Right renal cortex interstitium (tissue), 3 donors: Measurements from ENCODE around the gene HAL. TPM values are rescaled to one million over a fixed set of nuclear protein-coding genes. Genes with fewer than 3 reads are reported as not detected.

Experiments used
- DNase-seq, 3 donors: peaks; one replicate each; pipeline ENCODE4 v3.0.0-alpha.2; 2013; ENCODE audit warnings: low read depth in 3 of 3, low spot score in 2 of 3
- polyA plus RNA-seq, 3 donors: library from polyadenylated mRNA; unstranded; fragments of 120-200 nt; gene quantifications; one replicate each; pipeline ENCODE4 v1.2.1, GENCODE V29; 2013; ENCODE audit not compliant: insufficient read length in 3 of 3

HAL gene
- polyA plus RNA-seq, 3 donors: 0.26 to 0.46 (median 0.30) TPM

GRCh38 chr12:96015672-96016071 is 19.5 kb upstream of the HAL start:
- DNase-seq: no peak

GRCh38 chr12:96014943-96015599 is 18.9 kb upstream of the HAL start:
- no peak for DNase-seq

GRCh38 chr12:96007729-96008128 is 11.6 kb upstream of the HAL start:
- DNase-seq: no peak

GRCh38 chr12:96006727-96007126 is 10.6 kb upstream of the HAL start:
- no peak for DNase-seq

GRCh38 chr12:96000858-96001257 is 4.7 kb upstream of the HAL start:
- DNase-seq: no peak

- DNase-seq: no peak
Measured at GRCh38 chr12:95999484-95999883, 3.3 kb upstream of the HAL start.

GRCh38 chr12:95998611-95999286 is 2.6 kb upstream of the HAL start:
- peak in 1 of 3 donors; percentile 32 for DNase-seq

- no peak for DNase-seq
Measured at GRCh38 chr12:95997911-95998510, 1.9 kb upstream of the HAL start.

- DNase-seq: no peak
Measured at GRCh38 chr12:95997276-95997675, 1.1 kb upstream of the HAL start.

- no peak for DNase-seq
Measured at GRCh38 chr12:95995238-95996031, 709 bp downstream of the HAL start.

GRCh38 chr12:95994476-95994875 is 1.7 kb downstream of the HAL start:
- DNase-seq: no peak

- DNase-seq: no peak
Measured at GRCh38 chr12:95993907-95994306, 2.2 kb downstream of the HAL start.

- no peak for DNase-seq
Measured at GRCh38 chr12:95990136-95990535, 6.0 kb downstream of the HAL start.

- DNase-seq: no peak
Measured at GRCh38 chr12:95989504-95990123, 6.5 kb downstream of the HAL start.

GRCh38 chr12:95988506-95989275 is 7.5 kb downstream of the HAL start:
- DNase-seq: no peak

GRCh38 chr12:95986635-95987570 is 9.2 kb downstream of the HAL start:
- DNase-seq: no peak

GRCh38 chr12:95984682-95985081 is 11.5 kb downstream of the HAL start:
- DNase-seq: no peak

- DNase-seq: no peak
Measured at GRCh38 chr12:95982602-95983001, 13.5 kb downstream of the HAL start.

GRCh38 chr12:95980437-95980836 is 15.7 kb downstream of the HAL start:
- DNase-seq: no peak
